SJCRH30 (cell line): ENCODE results near the gene CAMSAP1. TPM values are rescaled to one million over a fixed set of nuclear protein-coding genes. Genes with fewer than 3 reads are reported as not detected.

ENCODE experiments used
- DNase-seq, 2 experiments: peaks; one replicate each; pipeline ENCODE4 v3.0.0-alpha.2; 2015 to 2020
- H3K27ac ChIP-seq: fragments of 250-450 bp; sonication (Bioruptor Pico); 2 replicates; pipeline ENCODE4 v1.5.1; 2020; ENCODE audit warnings: mild to moderate bottlenecking, moderate library complexity
- H3K27me3 ChIP-seq: fragments of 250-450 bp; sonication (Bioruptor Pico); 2 replicates; pipeline ENCODE4 v1.5.1; 2020; ENCODE audit warnings: mild to moderate bottlenecking, moderate library complexity
- H3K36me3 ChIP-seq: fragments of 250-450 bp; sonication (Bioruptor Pico); 2 replicates; pipeline ENCODE4 v1.5.1; 2020; ENCODE audit warnings: mild to moderate bottlenecking, moderate library complexity
- H3K4me1 ChIP-seq: fragments of 250-450 bp; sonication (Bioruptor Pico); 2 replicates; pipeline ENCODE4 v1.5.1; 2020; ENCODE audit warnings: mild to moderate bottlenecking, moderate library complexity
- H3K4me3 ChIP-seq: fragments of 250-450 bp; sonication (Bioruptor Pico); 2 replicates; pipeline ENCODE4 v1.5.1; 2020; ENCODE audit warnings: mild to moderate bottlenecking, moderate library complexity
- H3K9me3 ChIP-seq: fragments of 250-450 bp; sonication (Bioruptor Pico); replicated peaks from 2 replicates; pipeline ENCODE4 v1.5.1; 2020; ENCODE audit warnings: mild to moderate bottlenecking, moderate library complexity
- total RNA-seq: library from RNA; depleted of rRNA; stranded (reverse); fragments of >200 nt; shearing (Covaris generic); gene quantifications from 2 replicates; pipeline ENCODE4 v1.2.3, GENCODE V29; 2014

The CAMSAP1 gene
- total RNA-seq, 1 experiment from 2014 or later: 42.3 TPM

GRCh38 chr9:135821116-135821515 lies 86.2 kb downstream of the CAMSAP1 start:
- no peak for DNase-seq
- H3K4me1 ChIP-seq: no peaks in the 10 kb centered on the region
- H3K9me3 ChIP-seq: no peaks in the 10 kb centered on the region
- no peak overlapping the region for H3K4me3 ChIP-seq
- no peaks in the 10 kb centered on the region for H3K27me3 ChIP-seq
- H3K27ac ChIP-seq: no peak overlapping the region
- H3K36me3 ChIP-seq: peaks cover 59% of the 10 kb centered on the region

GRCh38 chr9:135820661-135821060 lies 86.7 kb downstream of the CAMSAP1 start:
- DNase-seq: no peak
- no peaks in the 10 kb centered on the region for H3K4me1 ChIP-seq
- H3K27me3 ChIP-seq: no peaks in the 10 kb centered on the region
- no peak overlapping the region for H3K27ac ChIP-seq
- H3K9me3 ChIP-seq: no peaks in the 10 kb centered on the region
- H3K4me3 ChIP-seq: no peak overlapping the region
- peaks cover 60% of the 10 kb centered on the region for H3K36me3 ChIP-seq

DNA sequence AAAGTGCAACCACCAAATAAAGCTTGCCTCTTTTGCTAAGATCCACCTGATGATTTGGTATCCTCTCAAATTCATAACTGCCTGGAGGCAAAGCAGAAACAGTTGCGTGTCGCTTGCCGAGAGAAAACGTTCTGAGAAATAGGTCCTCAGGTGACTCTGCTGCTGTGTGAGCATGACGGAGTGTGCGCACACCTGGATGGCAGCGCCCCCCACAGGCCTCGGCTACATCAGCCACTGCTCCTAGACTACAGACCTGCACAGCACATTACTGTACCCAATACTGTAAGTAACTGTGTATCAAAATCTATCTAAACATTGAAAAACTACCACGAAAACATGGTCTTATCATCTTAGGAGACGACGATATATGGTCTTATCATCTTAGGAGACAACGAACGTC lies 87.4 kb downstream of the CAMSAP1 start:
- Histone ChIP-seq H3K4me1 (no peaks in the 10 kb centered on the region), H3K36me3 (peaks cover 65% of the 10 kb centered on the region), H3K27me3 (no peaks in the 10 kb centered on the region), H3K4me3 (no peak overlapping the region), H3K9me3 (no peaks in the 10 kb centered on the region), H3K27ac (no peak overlapping the region)
- no peak for DNase-seq

GRCh38 chr9:135818718-135819475 lies 88.4 kb downstream of the CAMSAP1 start:
- no peaks in the 10 kb centered on the region for H3K9me3 ChIP-seq
- no peaks in the 10 kb centered on the region for H3K4me1 ChIP-seq
- H3K36me3 ChIP-seq: peaks cover 71% of the 10 kb centered on the region
- H3K27ac ChIP-seq: no peak overlapping the region
- H3K4me3 ChIP-seq: no peak overlapping the region
- H3K27me3 ChIP-seq: no peaks in the 10 kb centered on the region
- no peak for DNase-seq

DNA sequence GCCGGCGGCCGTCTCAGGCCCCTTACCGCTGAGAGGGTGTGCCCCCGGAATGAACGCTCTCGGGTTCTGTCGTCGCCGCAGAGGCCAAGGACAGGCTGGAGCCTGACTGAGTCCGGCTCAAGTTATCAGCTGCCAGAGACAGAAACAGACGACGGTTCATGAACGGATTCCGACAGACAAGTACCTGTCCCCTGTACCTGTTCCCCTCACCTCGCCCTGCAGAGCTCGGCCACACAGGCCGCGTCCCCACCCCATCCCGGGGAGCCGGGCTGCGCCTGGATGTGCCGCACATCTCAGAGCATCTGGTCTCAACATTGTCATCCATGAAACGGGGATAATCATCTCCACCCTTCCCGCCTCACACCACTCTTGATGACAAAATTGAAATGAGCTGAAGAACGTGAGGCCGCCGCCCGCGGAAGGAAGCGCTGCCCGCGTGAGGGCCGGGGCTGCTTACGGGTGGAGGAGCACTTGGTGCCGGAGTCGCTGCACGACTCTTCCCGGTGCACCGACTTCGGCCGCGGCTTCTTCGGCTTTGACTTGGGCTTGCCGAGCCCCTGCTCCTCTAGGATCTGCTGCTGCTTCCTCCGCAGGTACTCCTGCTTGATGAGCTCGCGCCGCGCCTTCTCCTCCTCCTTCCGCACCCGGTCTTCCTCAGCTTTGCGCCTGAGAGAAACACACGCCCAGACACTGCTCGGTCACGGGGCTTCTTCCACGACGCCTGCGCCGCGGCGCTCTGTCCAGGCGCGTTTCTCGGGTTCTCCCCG lies 89.2 kb downstream of the CAMSAP1 start:
- no peaks in the 10 kb centered on the region for H3K9me3 ChIP-seq
- peaks cover 72% of the 10 kb centered on the region for H3K36me3 ChIP-seq
- no peak overlapping the region for H3K4me3 ChIP-seq
- DNase-seq: no peak
- H3K27me3 ChIP-seq: no peaks in the 10 kb centered on the region
- H3K4me1 ChIP-seq: no peaks in the 10 kb centered on the region
- H3K27ac ChIP-seq: no peak overlapping the region

- no peaks in the 10 kb centered on the region for H3K27me3 ChIP-seq
- no peaks in the 10 kb centered on the region for H3K9me3 ChIP-seq
- peaks cover 5% of the 10 kb centered on the region; the same call in 1 of the 2 replicates for H3K4me1 ChIP-seq
- H3K4me3 ChIP-seq: no peak overlapping the region
- H3K27ac ChIP-seq: no peak overlapping the region
- no peak for DNase-seq
- H3K36me3 ChIP-seq: peaks cover 61% of the 10 kb centered on the region
Measured at GRCh38 chr9:135816651-135816970, 90.7 kb downstream of the CAMSAP1 start.

- H3K27ac ChIP-seq: no peak overlapping the region
- DNase-seq: peak in 1 of 2 experiments; percentile 36
- no peak overlapping the region for H3K4me3 ChIP-seq
- peaks cover 60% of the 10 kb centered on the region for H3K36me3 ChIP-seq
- no peaks in the 10 kb centered on the region for H3K9me3 ChIP-seq
- no peaks in the 10 kb centered on the region for H3K27me3 ChIP-seq
- peaks cover 6% of the 10 kb centered on the region; the same call in 1 of the 2 replicates for H3K4me1 ChIP-seq
Measured at GRCh38 chr9:135815830-135816650, 91.3 kb downstream of the CAMSAP1 start.

GRCh38 chr9:135815413-135815812 lies 91.9 kb downstream of the CAMSAP1 start:
- peaks cover 6% of the 10 kb centered on the region; the same call in 1 of the 2 replicates for H3K4me1 ChIP-seq
- no peak for DNase-seq
- no peak overlapping the region for H3K4me3 ChIP-seq
- H3K27ac ChIP-seq: no peak overlapping the region
- H3K9me3 ChIP-seq: no peaks in the 10 kb centered on the region
- H3K36me3 ChIP-seq: peaks cover 64% of the 10 kb centered on the region
- H3K27me3 ChIP-seq: no peaks in the 10 kb centered on the region

DNA sequence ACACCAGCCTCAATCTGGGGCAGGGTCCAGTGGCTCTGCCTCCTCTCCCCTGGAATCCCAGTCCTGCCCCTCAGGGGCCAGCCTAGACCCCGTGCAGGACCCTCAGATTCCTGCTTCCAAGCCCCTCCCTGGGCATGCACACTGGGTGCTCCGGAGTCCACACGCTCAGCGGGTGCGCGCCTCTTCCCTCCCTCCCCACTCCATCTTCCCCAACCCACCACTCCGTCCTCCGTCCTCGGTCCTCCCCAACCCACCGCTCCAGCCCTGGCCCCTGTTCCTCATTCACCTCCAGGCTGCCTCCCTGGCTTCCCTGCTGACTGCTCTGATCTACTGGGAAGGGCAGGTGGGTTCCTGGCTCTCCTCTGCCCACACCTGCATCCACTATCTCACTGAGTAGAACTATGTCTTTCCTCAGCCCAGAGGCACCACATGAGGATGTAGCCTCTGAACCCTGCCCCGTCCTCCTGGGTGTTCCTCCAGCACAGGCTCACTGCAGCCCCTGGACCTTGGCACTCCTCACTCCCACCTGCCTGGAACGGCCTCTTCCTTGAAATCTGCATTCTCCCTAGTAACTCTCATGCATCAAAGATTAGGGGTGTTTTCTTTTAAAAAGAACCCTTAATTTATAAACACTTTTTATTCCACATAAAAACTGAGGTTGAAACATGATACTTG lies 92.8 kb downstream of the CAMSAP1 start:
- DNase-seq: no peak
- Histone ChIP-seq H3K4me1 (peaks cover 6% of the 10 kb centered on the region; the same call in 1 of the 2 replicates), H3K27me3 (no peaks in the 10 kb centered on the region), H3K9me3 (no peaks in the 10 kb centered on the region), H3K27ac (no peak overlapping the region), H3K36me3 (peaks cover 66% of the 10 kb centered on the region), H3K4me3 (no peak overlapping the region)

GRCh38 chr9:135813671-135814290 lies 93.6 kb downstream of the CAMSAP1 start:
- H3K4me1 ChIP-seq: peaks cover 6% of the 10 kb centered on the region; the same call in 1 of the 2 replicates
- H3K36me3 ChIP-seq: peaks cover 63% of the 10 kb centered on the region
- H3K27ac ChIP-seq: no peak overlapping the region
- no peaks in the 10 kb centered on the region for H3K27me3 ChIP-seq
- no peak overlapping the region for H3K4me3 ChIP-seq
- H3K9me3 ChIP-seq: no peaks in the 10 kb centered on the region
- no peak for DNase-seq

DNA sequence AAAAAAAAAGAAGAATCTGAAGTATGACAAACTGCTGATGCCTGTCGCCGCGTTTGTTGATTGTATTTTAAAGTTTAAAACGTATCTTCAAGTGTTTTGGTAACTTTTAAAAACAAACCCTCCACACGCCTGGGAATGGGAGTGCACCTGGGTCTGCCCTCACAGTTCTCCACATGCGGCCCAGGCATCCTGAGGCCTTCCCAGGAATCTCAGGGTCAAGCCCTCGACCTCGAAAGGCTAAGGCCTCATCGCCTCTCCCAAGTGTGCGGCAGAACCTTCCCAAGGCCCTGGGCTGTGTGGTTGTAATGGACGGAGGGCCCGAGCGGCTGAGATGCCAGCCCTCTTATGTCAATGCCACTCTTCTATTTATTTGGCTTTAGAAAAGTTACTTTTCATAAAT lies 94.4 kb downstream of the CAMSAP1 start:
- no peak overlapping the region for H3K4me3 ChIP-seq
- peaks cover 6% of the 10 kb centered on the region; the same call in 1 of the 2 replicates for H3K4me1 ChIP-seq
- peaks cover 58% of the 10 kb centered on the region for H3K36me3 ChIP-seq
- DNase-seq: no peak
- no peaks in the 10 kb centered on the region for H3K9me3 ChIP-seq
- H3K27ac ChIP-seq: no peak overlapping the region
- no peaks in the 10 kb centered on the region for H3K27me3 ChIP-seq

GRCh38 chr9:135811801-135812200 lies 95.5 kb downstream of the CAMSAP1 start:
- H3K27ac ChIP-seq: no peak overlapping the region

DNA sequence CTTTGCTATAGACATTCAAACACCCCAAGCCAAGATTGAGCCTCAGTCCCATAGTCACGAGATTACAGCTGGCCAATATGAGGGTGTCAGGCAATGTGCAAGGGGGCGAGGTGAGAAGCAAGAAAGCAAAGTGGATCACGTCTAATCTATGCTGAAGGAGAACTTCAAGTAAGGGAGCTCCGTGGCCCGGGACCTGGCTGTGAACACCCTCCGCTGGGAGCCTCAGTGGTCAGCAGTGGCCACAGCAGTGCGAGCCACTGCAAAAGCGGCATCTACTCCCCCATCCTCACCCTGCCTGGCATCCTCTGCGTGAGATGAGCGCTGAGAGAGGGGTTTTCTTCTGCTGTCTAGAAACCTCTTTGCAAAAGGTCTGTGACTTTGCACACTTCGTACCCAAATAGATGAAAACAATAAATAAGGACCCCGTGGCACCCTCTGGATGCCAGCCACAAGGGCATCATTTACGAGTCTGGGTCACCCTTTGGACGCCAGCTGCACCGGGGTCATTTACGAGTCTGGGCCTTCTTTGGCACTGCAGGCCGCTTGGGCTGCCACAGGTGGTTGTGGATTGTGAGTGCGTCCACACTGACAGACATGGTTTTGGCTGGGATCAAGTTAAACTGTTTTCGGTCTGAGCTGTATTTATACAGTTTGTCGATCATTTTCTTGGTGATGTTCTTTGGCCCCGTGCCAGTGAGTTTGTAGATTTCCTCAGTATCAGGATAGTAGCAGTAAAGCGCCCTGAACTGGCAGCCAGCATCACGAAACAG lies 96.4 kb downstream of the CAMSAP1 start:
- no peak for DNase-seq
- Histone ChIP-seq H3K27ac (no peak overlapping the region), H3K36me3 (peaks cover 46% of the 10 kb centered on the region), H3K27me3 (no peaks in the 10 kb centered on the region), H3K9me3 (no peaks in the 10 kb centered on the region), H3K4me1 (peaks cover 6% of the 10 kb centered on the region; the same call in 1 of the 2 replicates), H3K4me3 (no peak overlapping the region)

More at GRCh38 chr9:135811801-135812200, 95.5 kb downstream of the CAMSAP1 start:
- H3K36me3 ChIP-seq: peaks cover 48% of the 10 kb centered on the region
- H3K4me1 ChIP-seq: peaks cover 6% of the 10 kb centered on the region; the same call in 1 of the 2 replicates
- no peaks in the 10 kb centered on the region for H3K9me3 ChIP-seq
- H3K4me3 ChIP-seq: no peak overlapping the region
- DNase-seq: peak; percentile 67 to 84
- H3K27me3 ChIP-seq: no peaks in the 10 kb centered on the region
